Measurements from ENCODE around the gene DAB1. TPM values are rescaled to one million over a fixed set of nuclear protein-coding genes. Genes with fewer than 3 reads are reported as not detected.

The DAB1 gene
- total and polyA plus RNA-seq, 4 donors: 0.05 to 2.6 (median 1.8) TPM

DNA sequence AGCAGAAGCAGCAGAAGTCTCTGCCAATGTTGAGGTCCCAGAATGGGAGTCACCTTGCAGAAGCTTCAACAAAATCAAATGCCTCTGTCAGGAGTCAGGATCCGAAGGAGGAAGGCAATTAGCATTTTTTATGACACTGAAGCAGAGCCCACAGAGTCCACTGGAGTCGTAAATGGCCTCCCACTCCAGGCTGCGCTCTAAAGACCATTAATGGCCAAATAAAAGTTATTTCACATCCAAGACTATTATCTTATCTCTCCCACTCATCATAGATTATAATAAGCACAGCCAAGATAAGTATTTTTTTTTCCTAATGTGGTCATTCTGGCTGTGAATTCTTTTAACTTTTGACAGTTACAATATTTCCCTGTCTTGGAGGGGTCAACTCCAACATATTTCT lies 267.0 kb downstream of the DAB1 start:
- 22 to 23% methylated on average over 3 of the region's 3 CpGs for WGBS, 2 donors

GRCh38 chr1:57146100-57146499 lies 277.8 kb downstream of the DAB1 start:
- H3K4me3 ChIP-seq (ENCODE audit: low read length in 2 of 2): no peak overlapping the region
- H3K27ac ChIP-seq (ENCODE audit: low read depth in 1 of 2, low read length in 2 of 2): no peak overlapping the region
- intact Hi-C loops (cut with DNase I): no loop called here
- no peaks in the 10 kb centered on the region for H3K4me1 ChIP-seq (ENCODE audit: control insufficient read depth in 1 of 2, insufficient read depth in 2 of 2, low read length in 2 of 2)
- H3K27me3 ChIP-seq (ENCODE audit: control insufficient read depth in 1 of 2, insufficient read depth in 2 of 2, low read length in 1 of 2): no peaks in the 10 kb centered on the region
- 83 to 86% methylated on average over 2 of the region's 2 CpGs for WGBS, 2 donors
- DNase-seq: no peak
- no peaks in the 10 kb centered on the region for H3K9me3 ChIP-seq (ENCODE audit: control insufficient read depth, low read length)
- no peaks in the 10 kb centered on the region for H3K36me3 ChIP-seq (ENCODE audit: control insufficient read depth in 1 of 2, insufficient read depth in 2 of 2, low read length in 1 of 2)
- no peak for ATAC-seq (ENCODE audit: low FRiP score)

More for the DNA sequence above, 267.0 kb downstream of the DAB1 start:
- Histone ChIP-seq H3K27ac (ENCODE audit: low read depth in 1 of 2, low read length in 2 of 2) (no peak overlapping the region), H3K9me3 (ENCODE audit: control insufficient read depth, low read length) (no peaks in the 10 kb centered on the region), H3K4me1 (ENCODE audit: control insufficient read depth in 1 of 2, insufficient read depth in 2 of 2, low read length in 2 of 2) (no peaks in the 10 kb centered on the region), H3K4me3 (ENCODE audit: low read length in 2 of 2) (no peak overlapping the region), H3K36me3 (ENCODE audit: control insufficient read depth in 1 of 2, insufficient read depth in 2 of 2, low read length in 1 of 2) (no peaks in the 10 kb centered on the region), H3K27me3 (ENCODE audit: control insufficient read depth in 1 of 2, insufficient read depth in 2 of 2, low read length in 1 of 2) (peaks cover 0 to 2% of the 10 kb centered on the region in 2 donors)
- DNase-seq (no peak), ATAC-seq (ENCODE audit: low FRiP score) (no peak)
- intact Hi-C loops (cut with DNase I): no loop called here

DNA sequence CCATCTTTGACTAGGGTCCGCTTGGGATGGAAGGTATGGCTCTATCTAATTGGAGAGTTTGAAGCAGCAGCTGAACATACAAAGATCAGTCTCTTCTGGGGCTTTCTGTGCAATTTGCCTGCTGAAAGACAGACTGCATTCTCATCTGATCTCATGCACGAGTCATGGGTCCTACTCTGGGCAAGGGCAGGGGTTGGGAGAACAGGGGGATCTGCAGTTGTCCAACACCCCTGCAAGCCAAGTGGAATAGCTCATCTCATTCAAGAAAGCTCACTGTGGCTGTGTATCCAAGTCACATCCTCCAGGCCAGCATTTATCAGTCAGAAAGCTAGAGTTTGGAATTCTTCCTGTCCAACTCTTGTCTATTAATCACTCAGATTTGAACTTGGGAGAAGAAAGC lies 280.9 kb downstream of the DAB1 start:
- Histone ChIP-seq H3K36me3 (ENCODE audit: control insufficient read depth in 1 of 2, insufficient read depth in 2 of 2, low read length in 1 of 2) (no peaks in the 10 kb centered on the region), H3K27ac (ENCODE audit: low read depth in 1 of 2, low read length in 2 of 2) (no peak overlapping the region), H3K4me3 (ENCODE audit: low read length in 2 of 2) (no peak overlapping the region), H3K4me1 (ENCODE audit: control insufficient read depth in 1 of 2, insufficient read depth in 2 of 2, low read length in 2 of 2) (no peaks in the 10 kb centered on the region), H3K9me3 (ENCODE audit: control insufficient read depth, low read length) (no peaks in the 10 kb centered on the region), H3K27me3 (ENCODE audit: control insufficient read depth in 1 of 2, insufficient read depth in 2 of 2, low read length in 1 of 2) (no peaks in the 10 kb centered on the region)
- no peak for ATAC-seq (ENCODE audit: low FRiP score)
- intact Hi-C loops (cut with DNase I): no loop called here
- 56 to 76% methylated on average over 2 of the region's 2 CpGs for WGBS, 2 donors
- DNase-seq: no peak

DNA sequence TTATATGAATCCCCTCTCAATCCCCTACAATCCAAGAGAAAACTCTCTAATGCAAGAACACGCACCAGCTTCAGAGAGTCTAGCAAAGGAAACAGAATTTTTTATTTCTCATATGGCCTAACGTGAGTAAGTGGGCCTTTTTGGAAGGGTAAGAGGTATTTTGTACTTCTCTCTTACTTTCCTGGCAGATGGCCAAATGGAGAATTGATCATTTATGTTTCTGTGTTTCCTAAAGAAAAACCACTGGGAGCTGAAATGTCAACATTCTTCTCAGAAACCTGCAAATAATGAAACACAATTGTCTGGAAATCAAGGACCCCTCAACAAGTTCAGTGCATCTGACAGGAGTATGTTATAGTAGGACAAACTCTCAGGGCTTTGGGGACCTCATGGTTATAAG lies 281.7 kb downstream of the DAB1 start:
- Histone ChIP-seq H3K9me3 (ENCODE audit: control insufficient read depth, low read length) (peaks cover 1% of the 10 kb centered on the region), H3K4me3 (ENCODE audit: low read length in 2 of 2) (no peak overlapping the region), H3K27ac (ENCODE audit: low read depth in 1 of 2, low read length in 2 of 2) (no peak overlapping the region), H3K27me3 (ENCODE audit: control insufficient read depth in 1 of 2, insufficient read depth in 2 of 2, low read length in 1 of 2) (no peaks in the 10 kb centered on the region), H3K4me1 (ENCODE audit: control insufficient read depth in 1 of 2, insufficient read depth in 2 of 2, low read length in 2 of 2) (no peaks in the 10 kb centered on the region), H3K36me3 (ENCODE audit: control insufficient read depth in 1 of 2, insufficient read depth in 2 of 2, low read length in 1 of 2) (no peaks in the 10 kb centered on the region)
- DNase-seq (no peak), ATAC-seq (ENCODE audit: low FRiP score) (no peak)
- intact Hi-C loops (cut with DNase I): no loop called here
- 72 to 80% methylated on average over 2 of the region's 2 CpGs for WGBS, 2 donors

DNA sequence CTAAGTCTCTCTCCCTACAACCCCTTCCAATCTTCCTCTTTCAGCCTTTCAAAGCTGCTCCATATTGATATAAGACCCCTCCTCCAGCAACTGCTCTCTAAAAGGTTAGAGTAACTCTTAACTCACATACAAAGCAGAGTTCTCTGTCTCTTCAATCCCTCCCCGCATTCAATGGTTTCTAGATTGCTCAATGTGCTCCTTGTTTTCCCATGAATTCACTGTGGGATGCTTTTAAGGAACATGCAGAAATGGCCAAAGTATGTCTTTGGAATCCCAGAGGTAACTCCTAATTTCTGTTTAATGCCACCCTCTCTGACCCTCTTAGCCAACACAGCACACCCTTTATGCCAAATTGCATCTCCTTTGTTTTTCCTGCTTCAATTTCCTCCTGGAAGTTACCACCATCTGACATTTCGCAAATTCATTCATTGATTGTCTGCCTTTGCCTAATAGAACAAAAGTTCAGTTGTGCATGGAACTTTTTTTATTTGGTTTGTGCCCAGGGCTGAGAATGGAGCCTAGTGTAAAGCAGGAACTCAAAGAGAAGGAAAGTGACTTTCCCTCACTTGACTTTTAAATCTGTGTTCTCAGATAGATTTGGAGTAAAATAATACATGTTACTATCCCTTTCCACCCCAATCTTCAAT lies 285.3 kb downstream of the DAB1 start:
- Histone ChIP-seq H3K9me3 (ENCODE audit: control insufficient read depth, low read length) (peaks cover 1% of the 10 kb centered on the region), H3K4me1 (ENCODE audit: control insufficient read depth in 1 of 2, insufficient read depth in 2 of 2, low read length in 2 of 2) (no peaks in the 10 kb centered on the region), H3K27ac (ENCODE audit: low read depth in 1 of 2, low read length in 2 of 2) (no peak overlapping the region), H3K36me3 (ENCODE audit: control insufficient read depth in 1 of 2, insufficient read depth in 2 of 2, low read length in 1 of 2) (no peaks in the 10 kb centered on the region), H3K4me3 (ENCODE audit: low read length in 2 of 2) (no peak overlapping the region), H3K27me3 (ENCODE audit: control insufficient read depth in 1 of 2, insufficient read depth in 2 of 2, low read length in 1 of 2) (peaks cover 0 to 2% of the 10 kb centered on the region in 2 donors)
- WGBS, 2 donors: 95 to 96% methylated on average over 2 of the region's 2 CpGs
- intact Hi-C loops (cut with DNase I): no loop called here
- ATAC-seq (ENCODE audit: low FRiP score): no peak
- DNase-seq: no peak

DNA sequence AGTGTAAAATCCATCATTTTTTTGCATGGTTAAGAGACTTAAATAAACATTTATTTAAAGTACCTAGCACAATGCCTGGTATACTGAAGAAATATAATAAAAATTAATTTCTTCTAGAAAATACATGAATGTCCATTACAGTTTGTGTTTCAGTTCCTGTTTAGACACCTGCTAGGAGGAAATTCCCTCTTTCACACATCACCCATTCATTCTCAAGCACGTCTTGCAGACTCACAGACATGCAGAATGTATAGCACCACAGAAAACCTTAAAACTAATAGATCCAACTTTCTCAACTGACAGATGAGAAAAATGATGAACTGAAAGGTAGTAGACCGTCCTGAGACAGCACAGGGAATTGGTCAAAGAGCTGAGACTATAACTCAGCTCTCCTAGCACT lies 285.9 kb downstream of the DAB1 start:
- DNase-seq: no peak

GRCh38 chr1:57134803-57135202 lies 289.1 kb downstream of the DAB1 start:
- intact Hi-C loops (cut with DNase I): no loop called here
- no peak for ATAC-seq (ENCODE audit: low FRiP score)
- peaks cover 1% of the 10 kb centered on the region for H3K9me3 ChIP-seq (ENCODE audit: control insufficient read depth, low read length)

More for the DNA sequence above, 285.9 kb downstream of the DAB1 start:
- Histone ChIP-seq H3K4me1 (ENCODE audit: control insufficient read depth in 1 of 2, insufficient read depth in 2 of 2, low read length in 2 of 2) (no peaks in the 10 kb centered on the region), H3K4me3 (ENCODE audit: low read length in 2 of 2) (no peak overlapping the region), H3K27ac (ENCODE audit: low read depth in 1 of 2, low read length in 2 of 2) (no peak overlapping the region), H3K27me3 (ENCODE audit: control insufficient read depth in 1 of 2, insufficient read depth in 2 of 2, low read length in 1 of 2) (peaks cover 0 to 2% of the 10 kb centered on the region in 2 donors), H3K36me3 (ENCODE audit: control insufficient read depth in 1 of 2, insufficient read depth in 2 of 2, low read length in 1 of 2) (no peaks in the 10 kb centered on the region), H3K9me3 (ENCODE audit: control insufficient read depth, low read length) (peaks cover 1% of the 10 kb centered on the region)
- ATAC-seq (ENCODE audit: low FRiP score): no peak
- WGBS, 2 donors: 52 to 53% methylated on average over 2 of the region's 2 CpGs
- intact Hi-C loops (cut with DNase I): no loop called here

GRCh38 chr1:57133686-57134085 lies 290.2 kb downstream of the DAB1 start:
- no peaks in the 10 kb centered on the region for H3K4me1 ChIP-seq (ENCODE audit: control insufficient read depth in 1 of 2, insufficient read depth in 2 of 2, low read length in 2 of 2)
- H3K4me3 ChIP-seq (ENCODE audit: low read length in 2 of 2): no peak overlapping the region
- intact Hi-C loops (cut with DNase I): no loop called here
- peaks cover 0 to 2% of the 10 kb centered on the region in 2 donors for H3K27me3 ChIP-seq (ENCODE audit: control insufficient read depth in 1 of 2, insufficient read depth in 2 of 2, low read length in 1 of 2)
- ATAC-seq (ENCODE audit: low FRiP score): no peak
- H3K9me3 ChIP-seq (ENCODE audit: control insufficient read depth, low read length): peaks cover 1% of the 10 kb centered on the region
- H3K27ac ChIP-seq (ENCODE audit: low read depth in 1 of 2, low read length in 2 of 2): no peak overlapping the region
- DNase-seq: no peak
- no peaks in the 10 kb centered on the region for H3K36me3 ChIP-seq (ENCODE audit: control insufficient read depth in 1 of 2, insufficient read depth in 2 of 2, low read length in 1 of 2)
- 18 to 27% methylated on average over 1 of the region's 1 CpG for WGBS, 2 donors

More at GRCh38 chr1:57134803-57135202, 289.1 kb downstream of the DAB1 start:
- Histone ChIP-seq H3K27ac (ENCODE audit: low read depth in 1 of 2, low read length in 2 of 2) (no peak overlapping the region), H3K27me3 (ENCODE audit: control insufficient read depth in 1 of 2, insufficient read depth in 2 of 2, low read length in 1 of 2) (peaks cover 0 to 2% of the 10 kb centered on the region in 2 donors), H3K4me1 (ENCODE audit: control insufficient read depth in 1 of 2, insufficient read depth in 2 of 2, low read length in 2 of 2) (no peaks in the 10 kb centered on the region), H3K36me3 (ENCODE audit: control insufficient read depth in 1 of 2, insufficient read depth in 2 of 2, low read length in 1 of 2) (no peaks in the 10 kb centered on the region), H3K4me3 (ENCODE audit: low read length in 2 of 2) (no peak overlapping the region)
- WGBS, 2 donors: 88 to 89% methylated on average over 1 of the region's 1 CpG
- no peak for DNase-seq

DNA sequence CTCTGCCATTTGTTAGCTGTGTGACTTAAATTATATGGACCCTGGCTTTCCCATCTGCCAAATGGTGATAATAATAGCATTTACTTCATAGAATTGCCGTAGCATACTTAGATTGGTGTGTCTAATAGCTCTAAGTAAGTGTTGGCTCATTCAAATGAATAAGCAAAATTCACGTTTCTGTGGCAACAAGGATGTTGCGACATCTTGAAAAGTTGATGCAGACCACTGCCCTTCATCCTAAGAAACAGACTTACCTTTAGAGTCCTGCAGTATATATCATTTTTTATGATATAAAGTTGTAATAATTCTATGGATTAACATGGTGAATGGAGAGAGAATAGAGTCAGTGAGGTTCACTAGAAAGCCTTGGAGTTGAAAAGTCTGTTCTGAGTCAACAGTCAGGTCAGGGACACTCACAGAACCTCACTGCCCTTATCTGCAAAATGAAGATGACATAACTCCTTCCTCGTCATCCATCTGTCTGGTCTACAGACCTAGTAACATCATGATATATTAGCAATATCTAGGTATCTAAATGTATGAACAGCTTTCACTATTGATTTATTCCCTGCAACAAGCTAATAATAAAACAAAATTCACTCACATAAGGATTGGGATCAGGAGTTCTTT lies 290.8 kb downstream of the DAB1 start:
- peaks cover 0 to 2% of the 10 kb centered on the region in 2 donors for H3K27me3 ChIP-seq (ENCODE audit: control insufficient read depth in 1 of 2, insufficient read depth in 2 of 2, low read length in 1 of 2)
- H3K9me3 ChIP-seq (ENCODE audit: control insufficient read depth, low read length): peaks cover 3% of the 10 kb centered on the region
- DNase-seq (no peak), ATAC-seq (ENCODE audit: low FRiP score) (no peak)
- no peak overlapping the region for H3K4me3 ChIP-seq (ENCODE audit: low read length in 2 of 2)
- H3K27ac ChIP-seq (ENCODE audit: low read depth in 1 of 2, low read length in 2 of 2): no peak overlapping the region
- no peaks in the 10 kb centered on the region for H3K4me1 ChIP-seq (ENCODE audit: control insufficient read depth in 1 of 2, insufficient read depth in 2 of 2, low read length in 2 of 2)
- WGBS, 2 donors: 73 to 78% methylated on average over 4 of the region's 4 CpGs
- H3K36me3 ChIP-seq (ENCODE audit: control insufficient read depth in 1 of 2, insufficient read depth in 2 of 2, low read length in 1 of 2): no peaks in the 10 kb centered on the region
- intact Hi-C loops (cut with DNase I): no loop called here
